PC-3 (cell line): ENCODE data around the gene RAB40C. TPM values are rescaled to one million over a fixed set of nuclear protein-coding genes. Genes with fewer than 3 reads are reported as not detected.

Experiments used
- ATAC-seq: fragments of 200-7000 bp; cut with Tn5 transposase; 2 replicates; pipeline ENCODE4 v1.9.1; 2020; ENCODE audit warnings: mild to moderate bottlenecking, moderate library complexity
- BruUV-seq: library from RNA; stranded (reverse); fragments of 400-500 nt; replicated peaks from 2 replicates; lab custom pipeline; 2021; lab: Mats Ljungman, UMichigan
- CTCF ChIA-PET: fragments of 300-600 bp; sonication (Branson Sonifier 250); formaldehyde crosslinking; loops from one replicate; lab custom pipeline; 2022; ENCODE audit warnings: antibody characterized with exemption; lab: Charles Lee
- POLR2A ChIA-PET: fragments of 300-600 bp; sonication (Branson Sonifier 250); formaldehyde crosslinking; loops from one replicate; lab custom pipeline; 2022; ENCODE audit warnings: antibody characterized with exemption; ENCODE audit not compliant: unreplicated experiment; lab: Charles Lee
- DNase-seq: peaks from one replicate; pipeline ENCODE4 v3.0.0-alpha.2; 2015
- H2AFZ ChIP-seq: fragments of 300-600 bp; sonication (generic); 2 replicates; pipeline ENCODE4 v1.6.0; 2016; ENCODE audit warnings: antibody characterized with exemption, low read length
- H3F3A ChIP-seq: fragments of 300-600 bp; sonication (generic); one replicate; pipeline ENCODE4 v1.6.0; 2017; ENCODE audit warnings: antibody characterized with exemption, low read length, control low read depth, mild to moderate bottlenecking; ENCODE audit not compliant: unreplicated experiment
- H3K27ac ChIP-seq: fragments of 300-600 bp; sonication (generic); 2 replicates; pipeline ENCODE4 v1.5.1; 2016; ENCODE audit warnings: mild to moderate bottlenecking, low read length
- H3K27me3 ChIP-seq: fragments of 300-600 bp; sonication (generic); 2 replicates; pipeline ENCODE4 v1.6.1; 2016; ENCODE audit warnings: low read length, mixed read lengths
- H3K36me3 ChIP-seq: fragments of 300-600 bp; sonication (generic); 2 replicates; pipeline ENCODE4 v1.6.1; 2016; ENCODE audit warnings: low read depth, mixed run types, low read length, mixed read lengths
- H3K4me1 ChIP-seq: fragments of 300-600 bp; sonication (generic); 2 replicates; pipeline ENCODE4 v1.5.1; 2016; ENCODE audit warnings: low read length; ENCODE audit not compliant: insufficient read depth
- H3K4me2 ChIP-seq: fragments of 300-600 bp; sonication (generic); 2 replicates; pipeline ENCODE4 v1.6.0; 2016; ENCODE audit warnings: low read length
- H3K4me3 ChIP-seq: fragments of 300-600 bp; sonication (generic); 2 replicates; pipeline ENCODE4 v1.5.1; 2016; ENCODE audit warnings: mild to moderate bottlenecking, low read length, mixed read lengths
- H3K79me2 ChIP-seq: fragments of 300-600 bp; sonication (generic); 2 replicates; pipeline ENCODE4 v1.6.1; 2017; ENCODE audit warnings: low read length, mixed read lengths
- H3K9ac ChIP-seq: fragments of 300-600 bp; sonication (generic); 2 replicates; pipeline ENCODE4 v1.6.0; 2016; ENCODE audit warnings: mild to moderate bottlenecking, low read length
- H3K9me2 ChIP-seq: fragments of 300-600 bp; sonication (generic); replicated peaks from 2 replicates; pipeline ENCODE4 v1.6.1; 2016; ENCODE audit warnings: mixed run types, low read length, mixed read lengths
- H3K9me3 ChIP-seq: fragments of 300-600 bp; sonication (generic); 2 replicates; pipeline ENCODE4 v1.6.1; 2016; ENCODE audit warnings: low read length, mixed read lengths
- H4K20me1 ChIP-seq: fragments of 300-600 bp; sonication (generic); 2 replicates; pipeline ENCODE4 v1.6.1; 2016; ENCODE audit warnings: low read length, mixed read lengths
- EZH2 ChIP-seq: fragments of 300-600 bp; sonication (generic); IDR thresholded peaks from one replicate; pipeline ENCODE4 v1.6.1; 2017; ENCODE audit warnings: antibody characterized with exemption, mild to moderate bottlenecking, low read length; ENCODE audit not compliant: unreplicated experiment
- EZH2phosphoT487 ChIP-seq: fragments of 300-600 bp; sonication (generic); IDR thresholded peaks from 2 replicates; pipeline ENCODE4 v1.6.1; 2018; ENCODE audit warnings: mild to moderate bottlenecking, antibody characterized with exemption, low read length, borderline replicate concordance
- intact Hi-C: fragments of 100-400 bp; cut with micrococcal nuclease; formaldehyde crosslinking; loops from 2 replicates; pipeline ENCODE4 v1.9.0; 2023
- total RNA-seq: library from RNA; depleted of rRNA; stranded (reverse); fragments of >200 nt; gene quantifications from 2 replicates; pipeline ENCODE4 v1.2.3, GENCODE V29; 2014
- TF ChIP-seq, protein P1 (sequence below): fragments of 300-600 bp; sonication (generic); conservative IDR thresholded peaks from 2 replicates; pipeline ENCODE4 v1.5.1; 2017; ENCODE audit warnings: antibody characterized with exemption, low read depth, mild to moderate bottlenecking, low read length

RAB40C gene
- total RNA-seq, 1 experiment from 2014 or later, result 19.5 TPM

GRCh38 chr16:628321-629061 is 38.6 kb downstream of the RAB40C start:
- ChIA-PET POLR2A (no interaction called here), CTCF (no interaction called here)
- intact Hi-C loops, result no loop called here
- H3K9me3 ChIP-seq, result no peaks in the 10 kb centered on the region
- no peaks in the 10 kb centered on the region for H3K27me3 ChIP-seq
- no peak overlapping the region for H3K4me3 ChIP-seq
- H3K4me1 ChIP-seq, result peaks cover 17% of the 10 kb centered on the region
- no peaks in the 10 kb centered on the region for H3K79me2 ChIP-seq
- ATAC-seq (no peak), DNase-seq (no peak)
- no peak overlapping the region for H2AFZ ChIP-seq
- no peak overlapping the region for H3K27ac ChIP-seq
- TF ChIP-seq EZH2phosphoT487 (no peak), EZH2 (no peak)
- TF ChIP-seq, protein P1, sequence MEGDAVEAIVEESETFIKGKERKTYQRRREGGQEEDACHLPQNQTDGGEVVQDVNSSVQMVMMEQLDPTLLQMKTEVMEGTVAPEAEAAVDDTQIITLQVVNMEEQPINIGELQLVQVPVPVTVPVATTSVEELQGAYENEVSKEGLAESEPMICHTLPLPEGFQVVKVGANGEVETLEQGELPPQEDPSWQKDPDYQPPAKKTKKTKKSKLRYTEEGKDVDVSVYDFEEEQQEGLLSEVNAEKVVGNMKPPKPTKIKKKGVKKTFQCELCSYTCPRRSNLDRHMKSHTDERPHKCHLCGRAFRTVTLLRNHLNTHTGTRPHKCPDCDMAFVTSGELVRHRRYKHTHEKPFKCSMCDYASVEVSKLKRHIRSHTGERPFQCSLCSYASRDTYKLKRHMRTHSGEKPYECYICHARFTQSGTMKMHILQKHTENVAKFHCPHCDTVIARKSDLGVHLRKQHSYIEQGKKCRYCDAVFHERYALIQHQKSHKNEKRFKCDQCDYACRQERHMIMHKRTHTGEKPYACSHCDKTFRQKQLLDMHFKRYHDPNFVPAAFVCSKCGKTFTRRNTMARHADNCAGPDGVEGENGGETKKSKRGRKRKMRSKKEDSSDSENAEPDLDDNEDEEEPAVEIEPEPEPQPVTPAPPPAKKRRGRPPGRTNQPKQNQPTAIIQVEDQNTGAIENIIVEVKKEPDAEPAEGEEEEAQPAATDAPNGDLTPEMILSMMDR, result no peak
- no peaks in the 10 kb centered on the region for H3F3A ChIP-seq
- no peaks in the 10 kb centered on the region for H4K20me1 ChIP-seq
- H3K9ac ChIP-seq, result no peak overlapping the region
- no peaks in the 10 kb centered on the region for H3K9me2 ChIP-seq
- no TSS peak for BruUV-seq
- H3K36me3 ChIP-seq, result no peaks in the 10 kb centered on the region
- no peak overlapping the region for H3K4me2 ChIP-seq

DNA sequence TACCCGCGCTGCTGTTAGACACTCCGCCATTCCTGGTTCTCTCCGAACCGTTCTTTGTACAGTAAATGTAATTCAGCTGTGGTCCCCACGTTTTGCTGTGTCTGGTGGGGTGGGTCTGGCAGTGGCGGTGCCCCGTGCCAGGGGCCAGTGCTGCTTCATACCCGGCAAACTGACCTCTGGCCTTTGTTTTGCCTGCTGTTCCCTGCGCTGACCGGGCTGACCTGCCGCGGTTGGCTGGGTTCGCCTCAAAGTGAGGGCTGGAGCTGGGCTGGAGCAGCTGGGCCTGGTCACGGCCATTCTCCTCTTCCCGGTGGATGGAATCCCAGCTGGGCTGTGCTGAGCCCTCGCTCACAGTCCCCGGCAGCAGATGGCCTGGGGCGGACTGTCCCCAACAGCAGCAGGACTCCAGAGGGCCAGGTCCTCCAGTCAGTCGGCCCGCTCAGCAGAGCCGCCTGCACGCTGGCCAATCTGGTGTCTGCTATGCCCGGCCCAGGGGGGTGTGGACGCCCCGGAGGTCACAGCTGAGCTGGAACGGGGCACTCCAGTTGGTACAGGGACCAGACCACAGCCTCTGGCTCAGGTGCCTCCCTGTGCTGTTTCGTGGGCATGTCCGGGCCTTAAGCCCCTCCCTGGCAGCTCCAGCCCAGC is 39.4 kb downstream of the RAB40C start:
- no peak overlapping the region for H3K27ac ChIP-seq
- no peaks in the 10 kb centered on the region for H4K20me1 ChIP-seq
- H3K9ac ChIP-seq, result no peak overlapping the region
- H3F3A ChIP-seq, result no peaks in the 10 kb centered on the region
- no TSS peak for BruUV-seq
- POLR2A ChIA-PET, result no interaction called here
- H2AFZ ChIP-seq, result no peak overlapping the region
- CTCF ChIA-PET, result no interaction called here
- ATAC-seq, result no peak
- no peaks in the 10 kb centered on the region for H3K9me3 ChIP-seq
- H3K36me3 ChIP-seq, result no peaks in the 10 kb centered on the region
- H3K79me2 ChIP-seq, result no peaks in the 10 kb centered on the region
- H3K9me2 ChIP-seq, result no peaks in the 10 kb centered on the region
- intact Hi-C loops, result no loop called here
- no peak overlapping the region for H3K4me2 ChIP-seq
- peaks cover 17% of the 10 kb centered on the region for H3K4me1 ChIP-seq
- no peak for DNase-seq
- no peak for TF ChIP-seq EZH2phosphoT487
- TF ChIP-seq EZH2, result no peak
- TF ChIP-seq, protein P1, result no peak
- no peak overlapping the region for H3K4me3 ChIP-seq
- H3K27me3 ChIP-seq, result no peaks in the 10 kb centered on the region

GRCh38 chr16:629833-630248 is 40.0 kb downstream of the RAB40C start:
- Histone ChIP-seq H3K9me2 (no peaks in the 10 kb centered on the region), H3K36me3 (no peaks in the 10 kb centered on the region), H3F3A (no peaks in the 10 kb centered on the region), H3K79me2 (peaks cover under 1% of the 10 kb centered on the region), H3K4me1 (peaks cover 17% of the 10 kb centered on the region), H4K20me1 (no peaks in the 10 kb centered on the region), H3K27ac (no peak overlapping the region), H3K4me2 (no peak overlapping the region), H3K9ac (no peak overlapping the region), H3K4me3 (no peak overlapping the region), H3K27me3 (no peaks in the 10 kb centered on the region), H2AFZ (no peak overlapping the region), H3K9me3 (no peaks in the 10 kb centered on the region)
- TF ChIP-seq, protein P1, result no peak
- TF ChIP-seq EZH2phosphoT487 (no peak), EZH2 (no peak)
- ATAC-seq (no peak), DNase-seq (no peak)
- no TSS peak for BruUV-seq
- ChIA-PET CTCF (no interaction called here), POLR2A (no interaction called here)
- intact Hi-C loops, result no loop called here
